Muscle of leg (tissue), 11 donors: ENCODE measurements around the gene OTUB1. TPM values are rescaled to one million over a fixed set of nuclear protein-coding genes. Genes with fewer than 3 reads are reported as not detected.

Experiments used
- DNase-seq: peaks from one replicate; pipeline ENCODE4 v3.0.0; 2013
- H3K27ac ChIP-seq: one replicate; pipeline ENCODE4 v1.5.1; 2013; ENCODE audit warnings: mild to moderate bottlenecking, low read length, control low read depth
- H3K27me3 ChIP-seq: one replicate; pipeline ENCODE4 v1.6.1; 2013; ENCODE audit warnings: low read length; ENCODE audit not compliant: control insufficient read depth, insufficient read depth
- H3K36me3 ChIP-seq: one replicate; pipeline ENCODE4 v1.6.1; 2013; ENCODE audit warnings: low read length; ENCODE audit not compliant: control insufficient read depth, insufficient read depth
- H3K4me1 ChIP-seq: one replicate; pipeline ENCODE4 v1.6.1; 2013; ENCODE audit warnings: low read length; ENCODE audit not compliant: control insufficient read depth, insufficient read depth
- H3K4me3 ChIP-seq: one replicate; pipeline ENCODE4 v1.5.1; 2013; ENCODE audit warnings: low read length, control low read depth
- H3K9me3 ChIP-seq: replicated peaks from 2 replicates; pipeline ENCODE4 v1.6.1; 2013; ENCODE audit warnings: low read depth, low read length; ENCODE audit not compliant: control insufficient read depth
- WGBS: methylation state at CpG from one replicate; pipeline ENCODE4 v1.1.5; 2013; ENCODE audit warnings: missing lambda C conversion rate; ENCODE audit not compliant: insufficient coverage; 5-methylcytosine and 5-hydroxymethylcytosine counted together
- polyA plus RNA-seq, 8 donors: library from polyadenylated mRNA; unstranded; fragments of 120-200 nt; gene quantifications; one replicate each; pipeline versions ENCODE4 v1.2.1 to v1.2.3, GENCODE V29; 2013; ENCODE audit warnings: inconsistent platforms in 1 of 8, low replicate concordance in 1 of 8; ENCODE audit not compliant: insufficient read length in 8 of 8, insufficient read depth in 1 of 8
- total RNA-seq: library from RNA; stranded (reverse); fragments of 120-200 nt; gene quantifications from one replicate; pipeline ENCODE4 v1.2.4, GENCODE V29; 2013

Gene OTUB1
- total and polyA plus RNA-seq, 9 donors: 19.9 to 61.9 (median 54.8) TPM

DNA sequence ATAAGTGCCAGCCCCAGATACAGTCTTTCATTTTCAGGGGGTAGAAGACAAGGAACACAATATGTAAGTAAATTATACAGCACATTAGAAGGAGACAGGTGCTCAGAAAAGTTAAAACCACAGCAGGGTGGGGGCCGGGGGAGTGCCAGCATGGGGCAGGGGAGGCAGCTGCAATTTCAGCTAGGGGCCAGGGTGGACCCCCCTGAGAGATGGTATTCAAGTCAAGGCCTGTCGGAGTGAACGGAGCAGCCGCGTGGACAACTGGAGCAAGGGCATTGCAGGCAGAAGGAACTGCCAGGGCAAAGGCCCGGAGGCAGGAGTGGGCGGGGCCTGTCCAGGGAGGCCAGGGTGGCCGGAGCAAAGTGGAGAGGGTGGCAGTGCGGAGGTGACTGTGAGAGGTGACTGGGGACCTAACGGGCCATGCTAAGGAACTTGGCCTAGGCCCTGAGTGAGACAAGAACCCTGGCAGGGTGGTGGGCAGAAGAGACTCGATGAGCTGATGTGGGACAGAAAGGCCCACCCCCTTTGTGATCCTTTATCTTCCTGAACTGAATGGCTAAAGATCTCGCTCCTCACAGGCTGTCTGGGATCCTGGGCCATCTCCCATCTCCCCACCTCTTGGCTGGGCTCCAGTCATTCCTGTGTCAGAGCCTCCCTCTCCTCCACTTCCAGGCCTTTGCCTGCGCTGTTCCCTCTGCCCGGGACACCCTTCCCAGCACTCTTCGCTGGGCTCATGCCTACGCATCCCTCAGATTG is 27.1 kb downstream of the OTUB1 start:
- DNase-seq: no peak
- H3K27ac ChIP-seq: no peak overlapping the region
- 86% methylated on average over 16 of the region's 16 CpGs for WGBS
- H3K27me3 ChIP-seq: no peaks in the 10 kb centered on the region
- peaks cover 15% of the 10 kb centered on the region for H3K4me1 ChIP-seq
- no peaks in the 10 kb centered on the region for H3K9me3 ChIP-seq
- no peak overlapping the region for H3K4me3 ChIP-seq
- H3K36me3 ChIP-seq: no peaks in the 10 kb centered on the region

DNA sequence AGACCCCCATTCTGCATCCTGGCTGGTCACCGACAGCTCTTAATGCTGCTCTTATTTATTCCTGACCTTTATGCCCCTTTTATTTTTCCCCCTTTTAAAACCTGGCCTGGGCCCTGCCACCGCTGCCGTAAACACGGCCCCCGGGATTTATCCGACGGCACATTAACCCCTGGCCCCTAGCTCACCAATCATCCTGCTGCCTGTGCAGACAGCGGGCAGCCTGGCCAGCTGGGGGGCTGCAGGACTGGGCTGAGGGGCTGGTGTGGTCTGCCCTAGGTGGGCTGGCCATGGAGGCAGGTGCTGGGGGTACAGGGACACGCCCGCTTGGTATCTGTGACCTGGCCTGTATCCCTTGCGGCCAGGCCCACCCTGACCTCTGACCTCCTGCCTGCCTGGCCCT is 28.1 kb downstream of the OTUB1 start:
- 64% methylated on average over 10 of the region's 11 CpGs for WGBS
- Histone ChIP-seq H3K4me1 (peaks cover 22% of the 10 kb centered on the region), H3K27ac (no peak overlapping the region), H3K27me3 (no peaks in the 10 kb centered on the region), H3K4me3 (no peak overlapping the region), H3K36me3 (no peaks in the 10 kb centered on the region), H3K9me3 (no peaks in the 10 kb centered on the region)
- no peak for DNase-seq

DNA sequence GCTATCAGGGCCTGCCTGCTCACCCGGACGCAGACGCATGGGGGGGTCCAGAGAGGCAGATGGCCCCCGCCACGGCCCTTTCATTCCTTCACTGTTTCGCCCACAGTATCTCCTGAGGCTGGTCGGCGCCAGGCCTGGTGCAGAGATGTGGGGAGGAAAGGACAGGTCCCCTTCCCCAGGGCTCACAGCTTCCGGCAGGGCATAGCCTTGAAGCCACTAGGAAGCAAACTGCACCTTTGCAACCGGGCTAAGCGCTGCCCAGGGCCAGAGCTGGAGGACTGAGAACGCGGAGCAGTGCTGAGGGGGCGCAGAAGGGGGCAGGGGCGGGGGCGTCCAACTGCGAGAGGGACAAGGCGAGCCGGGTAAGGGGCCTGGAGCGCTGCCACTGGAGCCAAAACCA is 29.3 kb downstream of the OTUB1 start:
- Histone ChIP-seq H3K4me1 (peaks cover 25% of the 10 kb centered on the region), H3K27me3 (no peaks in the 10 kb centered on the region), H3K4me3 (no peak overlapping the region), H3K27ac (no peak overlapping the region), H3K9me3 (no peaks in the 10 kb centered on the region), H3K36me3 (no peaks in the 10 kb centered on the region)
- WGBS: 65% methylated on average over 14 of the region's 20 CpGs
- no peak for DNase-seq

GRCh38 chr11:64015935-64016845 is 30.0 kb downstream of the OTUB1 start:
- Histone ChIP-seq H3K27me3 (no peaks in the 10 kb centered on the region), H3K36me3 (no peaks in the 10 kb centered on the region), H3K27ac (no peak overlapping the region), H3K4me1 (peaks cover 27% of the 10 kb centered on the region), H3K9me3 (no peaks in the 10 kb centered on the region), H3K4me3 (no peak overlapping the region)
- DNase-seq: no peak
- 75% methylated on average over 34 of the region's 35 CpGs for WGBS

- 75% methylated on average over 7 of the region's 7 CpGs for WGBS
- no peak overlapping the region for H3K4me3 ChIP-seq
- DNase-seq: no peak
- H3K9me3 ChIP-seq: no peaks in the 10 kb centered on the region
- H3K4me1 ChIP-seq: peaks cover 41% of the 10 kb centered on the region
- H3K36me3 ChIP-seq: no peaks in the 10 kb centered on the region
- no peak overlapping the region for H3K27ac ChIP-seq
- H3K27me3 ChIP-seq: no peaks in the 10 kb centered on the region
These were observed 31.6 kb downstream of the OTUB1 start for GRCh38 chr11:64017945-64018224.

GRCh38 chr11:64018310-64018709 is 32.1 kb downstream of the OTUB1 start:
- Histone ChIP-seq H3K27me3 (no peaks in the 10 kb centered on the region), H3K4me3 (no peak overlapping the region), H3K4me1 (peaks cover 42% of the 10 kb centered on the region), H3K27ac (no peak overlapping the region), H3K9me3 (no peaks in the 10 kb centered on the region), H3K36me3 (no peaks in the 10 kb centered on the region)
- WGBS: 59% methylated on average over 7 of the region's 8 CpGs
- no peak for DNase-seq

GRCh38 chr11:64019106-64020037 is 33.1 kb downstream of the OTUB1 start:
- Histone ChIP-seq H3K4me3 (no peak overlapping the region), H3K27ac (no peak overlapping the region), H3K9me3 (no peaks in the 10 kb centered on the region), H3K4me1 (peaks cover 53% of the 10 kb centered on the region), H3K27me3 (no peaks in the 10 kb centered on the region), H3K36me3 (no peaks in the 10 kb centered on the region)
- 76% methylated on average over 22 of the region's 27 CpGs for WGBS
- no peak for DNase-seq

DNA sequence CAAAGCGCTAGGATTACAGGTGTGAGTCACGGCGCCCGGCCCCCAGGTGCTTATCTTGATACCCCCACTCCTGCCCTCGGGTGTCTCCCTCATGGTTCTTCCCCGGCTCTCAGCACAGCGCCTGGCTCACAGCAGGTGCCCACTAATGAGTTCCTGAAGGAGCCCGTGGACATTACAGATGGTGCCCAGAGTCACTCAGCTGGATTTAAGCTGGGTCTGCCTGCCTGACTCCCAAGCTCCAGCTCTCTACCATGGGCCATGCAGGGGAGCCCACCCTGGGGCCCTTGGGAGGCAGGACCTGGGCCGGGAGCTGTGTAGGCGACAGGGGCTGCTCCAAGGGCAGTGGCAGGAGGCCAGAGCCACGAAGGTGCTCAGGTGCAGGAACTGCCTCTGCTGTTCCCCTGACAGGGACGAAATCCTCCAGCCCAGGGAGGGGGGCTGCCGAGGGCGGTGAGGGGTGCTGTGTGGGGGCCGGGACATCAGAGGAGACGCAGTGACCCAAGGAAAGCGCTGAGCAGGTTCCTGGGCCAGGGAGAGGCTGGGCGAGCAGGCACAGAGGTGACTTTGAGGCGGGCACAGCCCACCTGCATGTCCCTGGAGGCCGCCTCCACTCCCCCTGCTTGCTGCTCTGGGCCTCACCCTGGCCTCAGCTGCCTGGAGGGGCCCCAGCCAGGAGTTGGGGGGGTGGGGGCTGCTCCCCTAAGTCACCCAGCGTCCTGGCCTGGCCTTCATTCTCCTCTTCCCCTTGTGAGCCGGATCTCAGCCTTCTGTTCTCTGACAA is 34.9 kb downstream of the OTUB1 start:
- no peak overlapping the region for H3K4me3 ChIP-seq
- WGBS: 46% methylated on average over 19 of the region's 22 CpGs
- no peak overlapping the region for H3K27ac ChIP-seq
- H3K9me3 ChIP-seq: no peaks in the 10 kb centered on the region
- no peak for DNase-seq
- H3K4me1 ChIP-seq: peaks cover 57% of the 10 kb centered on the region
- no peaks in the 10 kb centered on the region for H3K36me3 ChIP-seq
- no peaks in the 10 kb centered on the region for H3K27me3 ChIP-seq

- no peaks in the 10 kb centered on the region for H3K36me3 ChIP-seq
- H3K4me1 ChIP-seq: peaks cover 57% of the 10 kb centered on the region
- H3K27ac ChIP-seq: no peak overlapping the region
- DNase-seq: no peak
- H3K4me3 ChIP-seq: no peak overlapping the region
- H3K27me3 ChIP-seq: no peaks in the 10 kb centered on the region
- no peaks in the 10 kb centered on the region for H3K9me3 ChIP-seq
- 25% methylated on average over 5 of the region's 10 CpGs for WGBS
These were observed 35.5 kb downstream of the OTUB1 start for GRCh38 chr11:64021757-64022093.
